ENCODE results near the gene ASPRV1. TPM values are rescaled to one million over a fixed set of nuclear protein-coding genes. Genes with fewer than 3 reads are reported as not detected.

The ASPRV1 gene
- total RNA-seq, 4 donors from 2014 or later, result 2.5 to 11.2 (median 5.1) TPM

DNA sequence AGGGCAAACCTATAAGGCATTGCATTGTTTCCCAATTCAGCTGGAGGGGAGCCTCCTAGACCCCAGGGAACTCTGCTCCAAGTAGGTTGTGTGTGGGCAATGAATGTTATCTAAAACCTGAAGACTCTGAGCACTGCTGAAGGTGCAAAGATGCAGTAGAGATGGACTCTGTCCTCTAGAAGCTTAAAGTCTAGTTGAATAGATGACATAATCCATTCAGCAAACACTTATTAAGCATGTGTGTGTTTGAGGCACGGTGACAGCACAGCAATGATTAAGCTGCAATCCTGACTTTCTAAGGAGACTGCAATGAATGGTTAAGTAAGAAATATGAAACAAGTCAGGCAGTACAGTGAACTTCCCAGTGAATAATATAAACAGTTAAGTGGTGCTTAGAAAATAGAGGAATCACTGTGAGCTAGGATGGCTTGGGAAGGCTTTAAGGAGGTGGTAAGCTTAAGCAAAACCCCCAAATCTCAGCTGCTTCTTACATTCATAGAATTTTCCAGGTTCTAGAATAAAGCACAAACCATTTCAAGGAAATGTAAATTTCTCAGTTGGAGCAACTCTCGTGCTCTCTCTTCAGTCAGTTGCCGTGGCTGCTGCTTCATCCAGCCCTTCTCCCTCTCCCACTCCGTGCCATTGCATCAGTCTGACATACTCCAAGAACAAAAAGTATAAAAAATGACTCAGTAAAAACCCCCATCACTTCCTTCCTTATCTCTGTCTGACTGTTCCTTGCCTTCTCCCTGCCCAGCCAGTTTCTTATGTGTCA is 27.4 kb downstream of the ASPRV1 start:
- Histone ChIP-seq H3K27ac (peak overlapping the region in 3 of 4 donors; percentile 4 to 48 (median 10)), H3K4me1 (peaks cover 0 to 32% (median 6%) of the 10 kb centered on the region in 4 donors), H3K4me3 (no peak overlapping the region), H3K27me3 (no peaks in the 10 kb centered on the region), H3K36me3 (peaks cover 3 to 37% (median 15%) of the 10 kb centered on the region in 3 donors), H3K9me3 (no peaks in the 10 kb centered on the region)
- no peak for DNase-seq (ENCODE audit: low spot score in 2 of 2)
- TF ChIP-seq, protein P1, sequence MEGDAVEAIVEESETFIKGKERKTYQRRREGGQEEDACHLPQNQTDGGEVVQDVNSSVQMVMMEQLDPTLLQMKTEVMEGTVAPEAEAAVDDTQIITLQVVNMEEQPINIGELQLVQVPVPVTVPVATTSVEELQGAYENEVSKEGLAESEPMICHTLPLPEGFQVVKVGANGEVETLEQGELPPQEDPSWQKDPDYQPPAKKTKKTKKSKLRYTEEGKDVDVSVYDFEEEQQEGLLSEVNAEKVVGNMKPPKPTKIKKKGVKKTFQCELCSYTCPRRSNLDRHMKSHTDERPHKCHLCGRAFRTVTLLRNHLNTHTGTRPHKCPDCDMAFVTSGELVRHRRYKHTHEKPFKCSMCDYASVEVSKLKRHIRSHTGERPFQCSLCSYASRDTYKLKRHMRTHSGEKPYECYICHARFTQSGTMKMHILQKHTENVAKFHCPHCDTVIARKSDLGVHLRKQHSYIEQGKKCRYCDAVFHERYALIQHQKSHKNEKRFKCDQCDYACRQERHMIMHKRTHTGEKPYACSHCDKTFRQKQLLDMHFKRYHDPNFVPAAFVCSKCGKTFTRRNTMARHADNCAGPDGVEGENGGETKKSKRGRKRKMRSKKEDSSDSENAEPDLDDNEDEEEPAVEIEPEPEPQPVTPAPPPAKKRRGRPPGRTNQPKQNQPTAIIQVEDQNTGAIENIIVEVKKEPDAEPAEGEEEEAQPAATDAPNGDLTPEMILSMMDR (IDR thresholded peaks at IDR 0.05), result no peak
- TF ChIP-seq EP300 (IDR thresholded peaks at IDR 0.05) (no peak), POLR2A (IDR thresholded peaks at IDR 0.05) (no peak)
- WGBS, 2 donors, result 47 to 52% methylated on average over 4 of the region's 4 CpGs

DNA sequence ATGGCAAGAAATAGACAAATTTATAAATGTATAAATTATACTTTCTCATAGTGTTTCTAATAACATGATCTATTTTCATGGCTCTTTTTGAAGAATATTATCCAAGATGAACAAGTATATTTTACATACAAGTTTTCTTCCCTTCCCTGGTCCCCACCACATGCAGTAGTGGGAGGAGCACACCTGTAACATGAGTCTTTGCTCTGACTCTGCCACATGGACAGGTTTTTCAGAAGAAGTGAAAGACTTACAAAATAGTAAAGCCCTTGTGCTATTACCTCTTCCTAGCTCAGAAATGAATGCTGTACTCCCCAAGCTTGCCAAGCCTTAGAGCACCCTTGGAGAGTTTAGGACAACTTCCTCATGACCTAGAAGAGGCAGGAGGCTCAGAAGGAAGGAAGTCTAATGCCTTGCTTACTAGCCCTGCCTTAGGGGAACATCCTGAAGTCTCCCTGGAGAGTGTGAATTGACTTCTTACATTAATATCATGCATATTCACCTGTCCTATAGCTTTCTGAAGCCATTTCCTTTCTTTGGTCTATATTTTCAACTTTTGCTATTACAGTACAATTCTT is 28.1 kb downstream of the ASPRV1 start:
- DNase-seq (ENCODE audit: low spot score in 2 of 2), result no peak
- Histone ChIP-seq H3K36me3 (peaks cover 3 to 34% (median 9%) of the 10 kb centered on the region in 3 donors), H3K9me3 (no peaks in the 10 kb centered on the region), H3K4me1 (peaks cover 0 to 32% (median 6%) of the 10 kb centered on the region in 4 donors), H3K27me3 (no peaks in the 10 kb centered on the region), H3K4me3 (no peak overlapping the region), H3K27ac (peak overlapping the region in 2 of 4 donors; percentile 4 to 48)
- TF ChIP-seq EP300 (IDR thresholded peaks at IDR 0.05) (no peak), POLR2A (IDR thresholded peaks at IDR 0.05) (no peak)
- TF ChIP-seq, protein P1 (IDR thresholded peaks at IDR 0.05), result no peak

DNA sequence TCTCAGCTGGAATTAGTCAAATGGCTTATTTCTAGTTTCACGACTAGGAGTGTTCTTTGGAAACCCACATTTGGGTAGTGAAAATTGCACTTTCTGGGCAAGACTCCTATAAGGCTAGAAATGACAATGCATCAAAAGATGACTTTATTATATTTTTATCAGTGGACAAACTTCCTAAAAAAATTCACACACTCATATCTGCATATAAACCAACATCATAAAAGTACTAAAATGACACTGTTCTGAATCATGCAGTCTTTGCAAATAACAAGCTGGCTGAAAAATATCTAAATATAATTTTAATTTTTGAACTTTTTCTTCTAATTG is 28.9 kb downstream of the ASPRV1 start:
- Histone ChIP-seq H3K9me3 (no peaks in the 10 kb centered on the region), H3K27ac (no peak overlapping the region), H3K4me3 (no peak overlapping the region), H3K36me3 (peaks cover 3 to 26% (median 9%) of the 10 kb centered on the region in 3 donors), H3K27me3 (no peaks in the 10 kb centered on the region), H3K4me1 (peaks cover 0 to 32% (median 6%) of the 10 kb centered on the region in 4 donors)
- no peak for DNase-seq (ENCODE audit: low spot score in 2 of 2)
- WGBS, 2 donors, result 75 to 85% methylated on average over 1 of the region's 1 CpG
- no peak for TF ChIP-seq EP300 (IDR thresholded peaks at IDR 0.05)
- TF ChIP-seq, protein P1 (IDR thresholded peaks at IDR 0.05), result no peak
- no peak for TF ChIP-seq POLR2A (IDR thresholded peaks at IDR 0.05)

DNA sequence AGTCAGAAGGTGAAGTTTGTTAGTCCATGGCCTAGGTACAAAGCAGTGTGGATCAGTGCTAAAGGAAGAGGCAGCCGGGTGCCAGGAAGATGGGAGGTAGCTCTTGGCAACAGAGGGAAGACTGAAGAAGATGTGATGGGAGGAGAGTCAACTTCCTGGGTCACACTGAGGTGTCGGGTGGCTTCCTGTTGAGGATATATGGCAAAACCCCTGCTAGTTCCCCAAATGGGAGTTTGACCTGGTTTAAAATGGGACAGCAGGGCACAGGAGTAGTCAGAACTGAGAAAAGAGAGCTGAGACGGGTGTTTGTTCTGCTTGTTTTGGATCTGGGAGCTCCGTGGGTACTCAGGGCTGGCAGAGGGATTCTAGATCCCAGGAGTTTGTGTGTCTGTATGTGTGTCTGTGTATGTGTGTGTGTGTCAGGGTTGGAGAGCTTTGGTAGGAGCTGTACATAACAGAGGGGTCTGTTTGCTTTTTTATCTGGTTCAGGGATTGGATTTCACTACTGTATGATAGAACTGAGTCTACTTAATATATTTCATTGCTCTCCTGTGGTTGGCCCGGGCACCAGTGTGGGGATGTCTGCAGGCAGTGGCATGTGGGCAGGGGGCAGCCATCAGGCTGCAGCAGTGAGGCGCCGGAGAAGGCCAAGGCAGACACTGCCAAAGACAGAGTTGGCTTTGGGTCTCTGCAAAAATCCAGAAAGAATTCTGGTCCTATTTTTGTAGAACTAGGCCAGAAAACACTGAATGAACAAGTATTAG is 29.4 kb downstream of the ASPRV1 start:
- Histone ChIP-seq H3K4me3 (no peak overlapping the region), H3K36me3 (peaks cover 3 to 20% (median 9%) of the 10 kb centered on the region in 3 donors), H3K4me1 (peaks cover 0 to 32% (median 6%) of the 10 kb centered on the region in 4 donors), H3K27me3 (no peaks in the 10 kb centered on the region), H3K9me3 (no peaks in the 10 kb centered on the region), H3K27ac (no peak overlapping the region)
- no peak for DNase-seq (ENCODE audit: low spot score in 2 of 2)
- TF ChIP-seq, protein P1 (IDR thresholded peaks at IDR 0.05), result no peak
- TF ChIP-seq EP300 (IDR thresholded peaks at IDR 0.05) (no peak), POLR2A (IDR thresholded peaks at IDR 0.05) (no peak)
- WGBS, 2 donors, result 85 to 88% methylated on average over 7 of the region's 7 CpGs
